Osteocyte (in vitro differentiated cells): ENCODE data around the gene SLC26A6. TPM values are rescaled to one million over a fixed set of nuclear protein-coding genes. Genes with fewer than 3 reads are reported as not detected.

Experiments used
- DNase-seq: peaks from one replicate; pipeline ENCODE4 v3.0.0; 2021; ENCODE audit warnings: mixed read lengths; ENCODE audit not compliant: unreplicated experiment; ENCODE audit errors: extremely low spot score
- H3K27ac Mint-ChIP-seq: one replicate; pipeline ENCODE4 v1.8.0; 2021; ENCODE audit warnings: mild to moderate bottlenecking, mixed read lengths; ENCODE audit not compliant: unreplicated experiment
- H3K27me3 Mint-ChIP-seq: one replicate; pipeline ENCODE4 v1.8.0; 2021; ENCODE audit warnings: mixed read lengths; ENCODE audit not compliant: unreplicated experiment
- H3K36me3 Mint-ChIP-seq: one replicate; pipeline ENCODE4 v1.8.0; 2021; ENCODE audit warnings: mixed read lengths; ENCODE audit not compliant: unreplicated experiment
- H3K4me1 Mint-ChIP-seq: one replicate; pipeline ENCODE4 v1.8.0; 2021; ENCODE audit warnings: mixed read lengths; ENCODE audit not compliant: unreplicated experiment
- H3K4me3 Mint-ChIP-seq: one replicate; pipeline ENCODE4 v1.8.0; 2021; ENCODE audit warnings: mild to moderate bottlenecking, moderate library complexity, mixed read lengths; ENCODE audit not compliant: unreplicated experiment
- H3K9me3 Mint-ChIP-seq: one replicate; pipeline ENCODE4 v1.8.0; 2021; ENCODE audit warnings: mixed read lengths; ENCODE audit not compliant: unreplicated experiment
- CTCF ChIP-seq: fragments of 200-600 bp; sonication (generic); IDR thresholded peaks from 2 replicates; pipeline ENCODE4 v1.5.0; 2021; ENCODE audit warnings: antibody characterized with exemption, mild to moderate bottlenecking, moderate library complexity
- total RNA-seq: library from RNA; stranded (reverse); gene quantifications from 2 replicates; pipeline ENCODE4 v1.2.1, GENCODE V29; 2021

SLC26A6 gene
- total RNA-seq, 1 donor from 2014 or later, result 66.2 TPM

GRCh38 chr3:48678566-48679380 lies 43.5 kb upstream of the SLC26A6 start:
- Mint-ChIP-seq H3K4me3 (no peak overlapping the region), H3K27ac (no peak overlapping the region), H3K4me1 (peaks cover 11% of the 10 kb centered on the region), H3K9me3 (no peaks in the 10 kb centered on the region), H3K27me3 (no peaks in the 10 kb centered on the region), H3K36me3 (peaks cover 36% of the 10 kb centered on the region)
- no peak for TF ChIP-seq CTCF
- no peak for DNase-seq

- H3K27ac Mint-ChIP-seq, result no peak overlapping the region
- TF ChIP-seq CTCF, result no peak
- H3K4me1 Mint-ChIP-seq, result peaks cover 4% of the 10 kb centered on the region
- no peak for DNase-seq
- no peak overlapping the region for H3K4me3 Mint-ChIP-seq
- H3K27me3 Mint-ChIP-seq, result no peaks in the 10 kb centered on the region
- H3K9me3 Mint-ChIP-seq, result no peaks in the 10 kb centered on the region
- H3K36me3 Mint-ChIP-seq, result peaks cover 36% of the 10 kb centered on the region
Observed at GRCh38 chr3:48678056-48678455, 42.8 kb upstream of the SLC26A6 start.

GRCh38 chr3:48674505-48674904 lies 39.2 kb upstream of the SLC26A6 start:
- DNase-seq, result no peak
- no peak overlapping the region for H3K4me3 Mint-ChIP-seq
- H3K27ac Mint-ChIP-seq, result no peak overlapping the region
- no peaks in the 10 kb centered on the region for H3K27me3 Mint-ChIP-seq
- no peaks in the 10 kb centered on the region for H3K4me1 Mint-ChIP-seq
- no peak for TF ChIP-seq CTCF
- H3K36me3 Mint-ChIP-seq, result peaks cover 18% of the 10 kb centered on the region
- H3K9me3 Mint-ChIP-seq, result no peaks in the 10 kb centered on the region

- Mint-ChIP-seq H3K4me3 (no peak overlapping the region), H3K27me3 (no peaks in the 10 kb centered on the region), H3K9me3 (no peaks in the 10 kb centered on the region), H3K27ac (no peak overlapping the region), H3K36me3 (peaks cover 6% of the 10 kb centered on the region), H3K4me1 (no peaks in the 10 kb centered on the region)
- no peak for DNase-seq
- no peak for TF ChIP-seq CTCF
Observed at GRCh38 chr3:48672522-48672921, 37.3 kb upstream of the SLC26A6 start.

- no peak for TF ChIP-seq CTCF
- no peak overlapping the region for H3K27ac Mint-ChIP-seq
- no peak for DNase-seq
- H3K4me1 Mint-ChIP-seq, result peaks cover 17% of the 10 kb centered on the region
- no peaks in the 10 kb centered on the region for H3K9me3 Mint-ChIP-seq
- H3K27me3 Mint-ChIP-seq, result no peaks in the 10 kb centered on the region
- no peak overlapping the region for H3K4me3 Mint-ChIP-seq
- H3K36me3 Mint-ChIP-seq, result no peaks in the 10 kb centered on the region
Observed at GRCh38 chr3:48664929-48665328, 29.7 kb upstream of the SLC26A6 start.
